Activated T-helper 1 cell treated with Interleukin-2 at 50 U/mL for 16 hours (primary cell): ENCODE results near the gene ZNF57.
A peak's percentile ranks its signal among the peaks of the same experiment; 100 is the strongest.
"Not testable (repeated sequence)": the region's sequence is repeated elsewhere in the genome, so short reads cannot be mapped to it uniquely, and the experiment has no call there.

Source experiments
- DNase-seq: peaks from one replicate; pipeline ENCODE4 v3.0.0-alpha.2; 2020; ENCODE audit warnings: low read depth

The ZNF57 gene

GRCh38 chr19:2896694-2897093 lies 4.0 kb upstream of the ZNF57 start:
- DNase-seq = no peak

- no peak for DNase-seq
Observed at GRCh38 chr19:2902590-2903218, 2.0 kb downstream of the ZNF57 start.

- not testable (repeated sequence) for DNase-seq
Observed at GRCh38 chr19:2903326-2903725, 2.6 kb downstream of the ZNF57 start.

GRCh38 chr19:2905918-2906519 lies 5.3 kb downstream of the ZNF57 start:
- DNase-seq = no peak

- no peak for DNase-seq
Observed at GRCh38 chr19:2906631-2907195, 6.0 kb downstream of the ZNF57 start.

- no peak for DNase-seq
Observed at GRCh38 chr19:2912306-2912705, 11.6 kb downstream of the ZNF57 start.

- no peak for DNase-seq
Observed at GRCh38 chr19:2917275-2918184, 16.8 kb downstream of the ZNF57 start.

- DNase-seq = no peak
Observed at GRCh38 chr19:2922987-2923386, 22.3 kb downstream of the ZNF57 start.

GRCh38 chr19:2923510-2923909 lies 22.8 kb downstream of the ZNF57 start:
- DNase-seq = no peak

GRCh38 chr19:2926341-2927031 lies 25.8 kb downstream of the ZNF57 start:
- no peak for DNase-seq

GRCh38 chr19:2927032-2927430 lies 26.3 kb downstream of the ZNF57 start:
- DNase-seq = no peak

GRCh38 chr19:2933490-2933910 lies 32.8 kb downstream of the ZNF57 start:
- DNase-seq = no peak

- DNase-seq = not testable (repeated sequence)
Observed at GRCh38 chr19:2935863-2936262, 35.1 kb downstream of the ZNF57 start.

- no peak for DNase-seq
Observed at GRCh38 chr19:2942928-2943640, 42.4 kb downstream of the ZNF57 start.

GRCh38 chr19:2944403-2944774 lies 43.7 kb downstream of the ZNF57 start:
- no peak for DNase-seq

- peak; percentile 97 for DNase-seq
Observed at GRCh38 chr19:2944775-2945574, 44.2 kb downstream of the ZNF57 start, which contains the start of gene ZNF77. ZNF77 (minus strand) TSS chr19:2944971; CDS start chr19:2944840, 131 bp downstream.

- DNase-seq = no peak
Observed at GRCh38 chr19:2945575-2946184, 45.0 kb downstream of the ZNF57 start.

- DNase-seq = no peak
Observed at GRCh38 chr19:2949939-2950285, 49.2 kb downstream of the ZNF57 start.

- peak; percentile 99 for DNase-seq
Observed at GRCh38 chr19:2950286-2951124, 49.8 kb downstream of the ZNF57 start.
